ENCODE measurements around the gene GPR152.

Gene GPR152

DNA sequence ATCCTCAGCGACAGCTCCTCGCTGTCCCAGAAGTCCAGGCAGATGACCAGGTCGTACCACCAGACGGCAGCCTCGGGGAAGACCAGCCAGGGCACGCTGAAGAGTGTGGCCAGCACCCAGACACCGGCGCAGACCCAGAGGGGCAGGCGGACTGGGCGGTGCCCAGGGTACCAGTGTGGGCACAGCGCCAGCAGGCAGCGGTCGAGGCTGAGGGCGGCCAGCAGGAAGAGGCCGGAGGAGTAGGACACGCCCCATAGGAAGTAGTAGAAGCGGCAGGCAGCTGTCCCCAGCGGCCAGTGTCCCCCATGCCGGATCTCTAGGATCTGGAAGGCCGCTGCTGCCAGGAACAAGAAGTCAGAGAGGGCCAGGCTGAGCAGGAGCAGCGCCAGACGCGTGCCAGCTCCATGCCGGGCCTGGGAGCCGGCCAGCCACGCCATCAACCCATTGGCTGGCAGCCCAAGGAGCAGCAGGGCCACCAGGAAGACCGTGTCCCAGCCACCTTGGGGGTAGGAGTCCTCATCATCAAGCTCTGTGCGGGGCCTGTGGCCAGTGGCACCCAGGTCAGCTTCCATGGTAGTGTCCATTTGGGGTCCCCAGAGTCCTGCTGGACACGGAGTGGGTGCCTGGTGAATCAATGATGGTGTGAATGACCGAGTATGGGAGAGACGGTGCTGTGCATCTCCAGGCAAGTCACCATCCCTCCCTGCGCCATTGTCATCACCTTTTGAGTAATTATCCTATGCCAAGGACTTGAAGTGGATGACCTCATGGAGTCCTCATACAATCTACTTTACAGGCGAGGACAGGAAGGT is at the start of gene GPR152:
GPR152 (minus strand) TSS at position 589 of the 812 bp plus-strand sequence; CDS start at position 584, 5 bp downstream.
- DNase-seq: no peak

DNA sequence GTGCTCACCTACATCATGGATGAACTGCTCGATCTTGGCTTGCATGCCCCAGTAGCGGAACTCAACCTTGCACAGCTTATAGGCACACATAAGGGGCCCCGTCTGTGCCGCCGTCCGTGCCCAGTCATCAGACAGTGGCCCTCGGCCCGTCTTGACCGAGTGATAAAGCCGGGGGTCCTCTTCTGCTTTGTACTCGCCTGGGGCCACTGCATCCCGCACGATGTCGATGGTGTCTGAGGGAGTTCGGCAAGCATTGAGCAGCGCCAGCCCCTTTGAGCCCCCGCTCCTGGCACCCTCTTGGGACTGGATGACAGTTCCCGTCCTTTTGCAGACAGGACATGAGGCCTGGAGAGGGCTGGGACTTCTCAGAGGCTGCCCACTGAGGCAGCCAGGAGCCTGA is 49.3 kb upstream of the GPR152 start:
- DNase-seq: no peak

- no peak for DNase-seq
These were observed 48.5 kb upstream of the GPR152 start for GRCh38 chr11:67500831-67501715.

DNA sequence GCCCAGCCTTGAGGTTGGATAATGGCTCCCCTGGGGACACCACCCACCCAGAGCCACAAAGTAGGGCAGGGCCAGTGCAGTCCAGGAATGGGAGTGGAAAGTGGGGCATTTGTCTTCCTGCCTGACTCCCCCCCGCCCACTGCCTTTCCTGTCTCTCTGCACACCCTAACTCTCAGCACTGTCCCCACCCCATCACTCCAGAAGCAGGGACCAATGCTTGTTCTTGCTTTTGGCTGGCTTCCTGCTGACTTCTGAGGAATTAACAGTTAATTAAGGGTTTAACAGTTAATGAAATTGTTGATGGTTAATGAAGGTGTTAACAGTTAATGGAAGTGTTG is 47.9 kb upstream of the GPR152 start:
- no peak for DNase-seq

- no peak for DNase-seq
These were observed 47.4 kb upstream of the GPR152 start for GRCh38 chr11:67499808-67500483.

GRCh38 chr11:67498544-67498972 is 46.0 kb upstream of the GPR152 start:
- no peak for DNase-seq

GRCh38 chr11:67497656-67498291 is 45.2 kb upstream of the GPR152 start:
- no peak for DNase-seq

GRCh38 chr11:67496113-67496512 is 43.6 kb upstream of the GPR152 start:
- no peak for DNase-seq

- DNase-seq: no peak
These were observed 42.9 kb upstream of the GPR152 start for GRCh38 chr11:67495234-67496005.

GRCh38 chr11:67494371-67495233 is 42.1 kb upstream of the GPR152 start:
- no peak for DNase-seq

DNA sequence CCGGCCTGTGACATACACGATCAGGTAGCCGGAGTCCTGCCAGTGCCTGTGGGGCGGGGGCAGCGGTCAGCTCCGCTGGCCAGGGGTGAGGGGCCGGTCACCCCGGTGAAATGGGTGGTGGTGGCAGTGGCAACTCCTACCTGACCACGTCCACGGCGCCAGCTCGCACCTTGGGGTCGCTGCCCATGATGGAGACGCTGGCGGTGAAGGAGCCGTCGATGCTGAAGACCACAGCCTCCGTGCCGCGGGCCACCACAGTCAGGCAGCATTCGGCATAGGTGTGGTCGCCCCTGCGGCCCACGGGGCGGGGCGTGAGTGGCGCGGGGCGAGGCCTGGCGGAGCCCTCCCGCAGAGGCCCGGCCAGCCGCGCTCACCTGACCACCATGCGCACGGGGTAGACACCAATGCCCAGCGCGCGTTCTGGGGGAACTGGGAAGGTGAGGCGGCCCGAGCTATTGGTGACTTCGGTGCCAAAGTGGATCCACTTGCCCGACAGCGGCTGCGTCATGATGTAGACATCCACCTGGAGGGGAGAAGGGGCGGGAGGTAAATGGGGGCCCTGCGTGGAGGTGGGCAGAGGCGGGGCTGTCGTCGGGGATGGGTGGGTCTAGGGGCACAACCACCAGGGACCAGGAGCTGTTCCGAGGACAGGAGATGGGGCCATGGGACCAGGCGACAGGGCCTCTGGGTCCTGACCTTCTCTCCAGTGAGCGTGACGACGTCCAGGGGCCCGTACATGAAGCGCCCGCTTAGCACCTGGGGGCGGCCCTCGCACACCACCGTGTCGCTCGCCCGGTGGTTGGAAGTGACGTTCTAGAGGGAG is 41.2 kb upstream of the GPR152 start:
- DNase-seq: no peak

GRCh38 chr11:67492801-67493547 is 40.4 kb upstream of the GPR152 start:
- DNase-seq: no peak

DNA sequence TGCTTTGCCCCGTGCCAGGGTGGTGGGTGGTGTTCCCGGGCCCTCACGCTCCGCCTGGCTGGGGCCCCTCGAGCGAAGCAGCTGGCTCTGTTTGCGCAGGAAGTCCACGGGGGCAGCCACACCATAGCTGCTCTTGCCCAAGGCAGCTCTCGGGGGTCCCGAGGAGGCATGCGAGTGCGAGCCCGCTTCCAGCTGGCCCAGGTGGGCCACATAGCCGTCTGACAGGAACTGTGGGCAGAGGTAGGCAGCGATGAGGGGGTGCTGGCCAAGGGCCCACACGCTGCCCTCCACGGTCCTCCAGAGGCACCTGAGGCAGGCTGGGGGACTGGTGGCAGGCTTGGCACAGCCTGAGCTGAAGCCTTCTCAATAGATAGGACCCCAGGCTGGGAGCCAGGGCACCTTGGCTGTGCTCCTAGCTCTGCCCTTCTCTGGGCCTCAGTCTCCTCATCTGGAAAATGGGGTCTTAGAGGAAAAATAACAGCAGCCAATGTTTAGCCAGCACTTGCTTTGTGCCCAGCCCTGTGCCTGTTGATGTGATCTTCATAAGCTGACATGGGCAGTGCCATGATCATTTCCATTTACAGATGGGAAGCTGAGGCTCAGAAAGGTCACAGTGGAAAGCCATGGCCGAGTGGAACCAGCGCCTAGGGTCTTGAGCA is 39.7 kb upstream of the GPR152 start:
- DNase-seq: no peak

DNA sequence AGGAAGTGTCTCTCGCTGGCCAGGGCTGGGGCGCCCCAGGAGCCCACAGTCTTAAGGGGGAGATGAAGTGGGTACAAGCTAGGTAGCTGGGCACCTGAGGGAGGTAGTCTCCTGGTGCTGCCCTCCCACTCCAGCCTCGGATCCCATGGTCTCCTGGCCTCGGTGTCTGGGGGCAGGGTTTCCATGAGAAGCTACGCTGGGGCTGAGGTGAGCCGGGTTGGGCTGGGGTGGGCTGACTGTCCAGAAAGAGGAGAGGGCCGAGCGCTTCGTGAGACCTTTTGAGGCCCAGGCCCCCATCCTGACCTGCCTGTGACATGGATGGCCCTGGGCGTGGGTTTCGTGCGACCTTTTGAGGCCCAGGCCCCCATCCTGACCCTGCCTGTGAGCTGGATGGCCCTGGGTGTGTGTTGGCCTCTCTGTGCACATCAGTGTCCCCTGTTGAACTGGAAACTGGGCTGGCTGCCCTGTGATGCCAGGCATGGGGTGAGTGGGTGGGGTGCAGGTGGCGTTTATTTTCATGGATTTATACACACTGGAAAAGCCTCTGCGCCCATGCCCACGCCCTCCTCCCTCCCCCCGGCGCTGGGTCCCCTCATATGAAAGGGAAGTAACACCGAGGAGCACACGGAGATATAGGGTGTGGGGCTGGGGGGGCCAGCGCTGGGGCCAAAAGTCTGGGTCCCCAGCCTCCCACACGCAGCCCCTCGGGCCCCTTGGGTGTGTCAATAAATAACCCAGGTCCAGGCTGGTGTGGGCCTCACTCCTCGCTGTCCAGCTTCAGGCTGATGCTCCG is 38.9 kb upstream of the GPR152 start:
- DNase-seq: no peak

- no peak for DNase-seq
These were observed 38.2 kb upstream of the GPR152 start for GRCh38 chr11:67490727-67491065.

GRCh38 chr11:67489885-67490726 is 37.6 kb upstream of the GPR152 start:
- DNase-seq: no peak

- DNase-seq: no peak
These were observed 36.8 kb upstream of the GPR152 start for GRCh38 chr11:67489203-67489884.

Data from activated CD4-positive, CD25-positive, alpha-beta regulatory T cell treated with anti-CD3 and anti-CD28 coated beads, Interleukin-2, amount 50 U/mL, for 72 hours (primary cell).